Measurements from ENCODE around the gene UNCX.

GRCh38 chr7:1214516-1214915 is 18.2 kb upstream of the UNCX start:
- TF ChIP-seq CTCF (IDR thresholded peaks at IDR 0.05) (no peak), POLR2A (IDR thresholded peaks at IDR 0.05) (no peak), POLR2AphosphoS5 (IDR thresholded peaks at IDR 0.05) (no peak)

Measured in breast epithelium (tissue), 3 donors.